Suprapubic skin (tissue), 4 donors: Measurements from ENCODE around the gene ANKEF1. TPM values are rescaled to one million over a fixed set of nuclear protein-coding genes. Genes with fewer than 3 reads are reported as not detected.

Experiments
- DNase-seq, 2 donors: peaks; one replicate each; pipeline ENCODE4 v3.0.0-alpha.2; 2019; ENCODE audit warnings: low spot score in 2 of 2
- H3K27ac ChIP-seq: fragments of 200-600 bp; sonication (generic); one replicate; pipeline ENCODE4 v1.5.1; 2019
- H3K27me3 ChIP-seq: fragments of 200-600 bp; sonication (generic); one replicate; pipeline ENCODE4 v1.5.1; 2019
- H3K36me3 ChIP-seq: fragments of 200-600 bp; sonication (generic); one replicate; pipeline ENCODE4 v1.5.1; 2019
- H3K4me1 ChIP-seq: fragments of 200-600 bp; sonication (generic); one replicate; pipeline ENCODE4 v1.5.1; 2019
- H3K4me3 ChIP-seq: fragments of 200-600 bp; sonication (generic); one replicate; pipeline ENCODE4 v1.5.1; 2019; ENCODE audit warnings: mild to moderate bottlenecking
- H3K9me3 ChIP-seq: fragments of 200-600 bp; sonication (generic); one replicate; pipeline ENCODE4 v1.5.1; 2019
- EP300 ChIP-seq: sonication (generic); formaldehyde crosslinking; IDR thresholded peaks from one replicate; pipeline ENCODE4 v1.6.1; 2017; ENCODE audit warnings: antibody characterized with exemption
- POLR2A ChIP-seq, 2 donors: fragments of 450-650 bp; IDR thresholded peaks; one replicate each; pipeline ENCODE4 v1.6.1; 2017; ENCODE audit warnings: antibody characterized with exemption in 2 of 2, mild to moderate bottlenecking in 2 of 2, moderate library complexity in 2 of 2
- POLR2AphosphoS5 ChIP-seq, 3 donors: sonication (generic); formaldehyde crosslinking; IDR thresholded peaks; one replicate each; pipeline ENCODE4 v1.6.1; 2017; ENCODE audit warnings: antibody characterized with exemption in 3 of 3
- WGBS: methylation state at CpG from one replicate; pipeline ENCODE4 v1.1.5; 2018; 5-methylcytosine and 5-hydroxymethylcytosine counted together
- total RNA-seq, 4 donors: library from RNA; depleted of rRNA; stranded (reverse); fragments of >200 nt; gene quantifications; one replicate each; pipeline ENCODE4 v1.1.0, GENCODE V29; 2016
- TF ChIP-seq, protein P1 (sequence below), 2 donors: fragments of 200-600 bp in 1 of 2; fragments of 450-650 bp in 1 of 2; sonication (generic) in 1 of 2; IDR thresholded peaks; one replicate each; pipeline ENCODE4 v1.5.1; 2016 to 2019; ENCODE audit warnings: antibody characterized with exemption in 2 of 2, mild to moderate bottlenecking in 1 of 2, moderate library complexity in 1 of 2

ANKEF1 gene
- total RNA-seq, 4 donors from 2014 or later = 3.7 to 11.0 (median 4.6) TPM

DNA sequence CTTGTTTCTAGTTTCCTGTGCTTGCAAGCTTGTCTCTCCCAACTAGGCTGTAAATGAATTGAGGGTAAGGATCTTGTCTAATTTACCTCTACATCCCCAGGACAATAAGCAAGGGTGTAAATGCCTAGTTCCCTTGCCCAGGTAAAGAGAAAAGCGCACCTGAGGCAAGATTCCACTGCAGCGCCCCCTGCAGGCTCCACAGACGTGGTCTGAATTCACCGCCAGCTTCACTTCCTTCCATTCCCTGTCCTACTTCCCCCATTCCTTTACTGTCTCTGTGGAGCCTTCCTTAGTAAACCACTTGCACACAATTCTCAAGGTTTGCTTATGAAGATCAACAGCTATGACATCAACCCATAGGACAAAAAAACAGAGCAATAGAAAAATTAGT, 42.3 kb downstream of the ANKEF1 start:
- H3K27me3 ChIP-seq = no peaks in the 10 kb centered on the region
- WGBS = 48% methylated on average over 4 of the region's 4 CpGs
- DNase-seq = no peak
- peak overlapping the region; percentile 21 for H3K27ac ChIP-seq
- no peaks in the 10 kb centered on the region for H3K9me3 ChIP-seq
- no peaks in the 10 kb centered on the region for H3K36me3 ChIP-seq
- peaks cover 62% of the 10 kb centered on the region for H3K4me1 ChIP-seq
- TF ChIP-seq POLR2A (IDR thresholded peaks at IDR 0.05) = no peak
- no peak for TF ChIP-seq POLR2AphosphoS5 (IDR thresholded peaks at IDR 0.05)
- TF ChIP-seq, protein P1, sequence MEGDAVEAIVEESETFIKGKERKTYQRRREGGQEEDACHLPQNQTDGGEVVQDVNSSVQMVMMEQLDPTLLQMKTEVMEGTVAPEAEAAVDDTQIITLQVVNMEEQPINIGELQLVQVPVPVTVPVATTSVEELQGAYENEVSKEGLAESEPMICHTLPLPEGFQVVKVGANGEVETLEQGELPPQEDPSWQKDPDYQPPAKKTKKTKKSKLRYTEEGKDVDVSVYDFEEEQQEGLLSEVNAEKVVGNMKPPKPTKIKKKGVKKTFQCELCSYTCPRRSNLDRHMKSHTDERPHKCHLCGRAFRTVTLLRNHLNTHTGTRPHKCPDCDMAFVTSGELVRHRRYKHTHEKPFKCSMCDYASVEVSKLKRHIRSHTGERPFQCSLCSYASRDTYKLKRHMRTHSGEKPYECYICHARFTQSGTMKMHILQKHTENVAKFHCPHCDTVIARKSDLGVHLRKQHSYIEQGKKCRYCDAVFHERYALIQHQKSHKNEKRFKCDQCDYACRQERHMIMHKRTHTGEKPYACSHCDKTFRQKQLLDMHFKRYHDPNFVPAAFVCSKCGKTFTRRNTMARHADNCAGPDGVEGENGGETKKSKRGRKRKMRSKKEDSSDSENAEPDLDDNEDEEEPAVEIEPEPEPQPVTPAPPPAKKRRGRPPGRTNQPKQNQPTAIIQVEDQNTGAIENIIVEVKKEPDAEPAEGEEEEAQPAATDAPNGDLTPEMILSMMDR (IDR thresholded peaks at IDR 0.05) = peak in 1 of 2 donors; percentile 14
- no peak for TF ChIP-seq EP300
- no peak overlapping the region for H3K4me3 ChIP-seq

DNA sequence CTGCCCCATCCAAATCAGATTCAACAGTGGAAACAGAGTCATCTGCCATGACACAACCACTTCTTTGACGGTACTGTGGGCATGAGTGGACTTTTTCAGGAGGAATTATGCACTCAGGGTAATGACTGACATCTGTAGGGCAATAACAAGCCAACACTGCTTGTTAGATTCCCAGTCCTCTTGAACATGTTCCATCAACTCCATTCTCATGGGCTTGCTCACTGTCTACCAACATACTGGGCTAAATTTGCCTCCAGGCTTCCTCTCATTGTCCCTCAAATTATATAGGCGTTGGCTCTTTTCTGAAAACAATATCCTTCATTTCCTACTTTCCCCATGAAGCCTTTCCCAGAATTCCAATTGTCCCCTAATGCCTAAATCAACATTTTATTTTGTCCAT, 43.1 kb downstream of the ANKEF1 start:
- no peak for DNase-seq
- H3K9me3 ChIP-seq = no peaks in the 10 kb centered on the region
- no peaks in the 10 kb centered on the region for H3K36me3 ChIP-seq
- TF ChIP-seq POLR2AphosphoS5 (IDR thresholded peaks at IDR 0.05) (no peak), EP300 (no peak), POLR2A (IDR thresholded peaks at IDR 0.05) (no peak)
- TF ChIP-seq, protein P1 (IDR thresholded peaks at IDR 0.05) = no peak
- peak overlapping the region; percentile 21 for H3K27ac ChIP-seq
- WGBS = 34% methylated on average over 2 of the region's 2 CpGs
- H3K4me3 ChIP-seq = no peak overlapping the region
- peaks cover 62% of the 10 kb centered on the region for H3K4me1 ChIP-seq
- no peaks in the 10 kb centered on the region for H3K27me3 ChIP-seq

DNA sequence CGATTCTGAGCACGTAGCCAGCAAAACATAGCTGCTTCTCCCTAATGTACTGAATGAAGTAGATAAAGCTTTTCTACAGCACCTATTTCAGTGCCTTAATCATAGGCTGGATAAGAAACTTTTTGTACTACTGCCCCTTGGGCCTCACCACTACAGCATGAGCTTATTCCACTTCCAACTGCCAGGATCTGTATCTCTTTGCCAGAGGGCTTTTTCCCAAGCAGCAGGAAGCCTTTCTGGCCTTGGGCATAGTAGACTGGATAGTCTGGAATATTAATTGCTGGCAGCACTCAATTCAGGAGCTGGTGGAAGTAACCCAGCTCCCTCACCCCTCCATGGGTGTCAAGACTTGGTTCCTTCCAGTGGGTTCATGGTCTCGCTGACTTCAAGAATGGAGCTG, 43.6 kb downstream of the ANKEF1 start:
- Histone ChIP-seq H3K27me3 (no peaks in the 10 kb centered on the region), H3K4me3 (no peak overlapping the region), H3K36me3 (no peaks in the 10 kb centered on the region), H3K9me3 (no peaks in the 10 kb centered on the region), H3K27ac (peak overlapping the region; percentile 21), H3K4me1 (peaks cover 62% of the 10 kb centered on the region)
- TF ChIP-seq POLR2AphosphoS5 (IDR thresholded peaks at IDR 0.05) (no peak), POLR2A (IDR thresholded peaks at IDR 0.05) (no peak), EP300 (no peak)
- TF ChIP-seq, protein P1 (IDR thresholded peaks at IDR 0.05) = no peak
- no peak for DNase-seq
- WGBS = 78% methylated on average over 3 of the region's 3 CpGs

DNA sequence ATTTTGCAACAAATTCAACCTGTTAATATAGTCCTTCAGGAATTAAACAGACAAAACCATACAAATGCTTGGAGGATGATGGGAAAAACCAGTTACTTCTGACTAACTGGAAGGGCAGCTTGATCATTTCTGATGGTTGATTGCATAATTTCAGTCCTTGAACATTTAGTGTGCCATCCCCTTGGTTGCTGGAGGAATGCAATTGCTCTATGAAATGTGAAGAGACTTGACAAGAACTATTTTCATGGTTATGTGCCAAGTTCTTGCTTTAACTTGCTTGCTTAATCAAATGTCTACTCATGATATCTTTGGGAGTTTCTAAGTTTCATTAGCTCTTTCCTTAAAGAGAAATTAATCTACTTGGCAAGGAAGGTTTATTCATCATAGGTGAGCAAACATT, 45.2 kb downstream of the ANKEF1 start:
- Histone ChIP-seq H3K9me3 (no peaks in the 10 kb centered on the region), H3K4me3 (no peak overlapping the region), H3K36me3 (no peaks in the 10 kb centered on the region), H3K27ac (peak overlapping the region; percentile 20), H3K4me1 (peaks cover 52% of the 10 kb centered on the region), H3K27me3 (no peaks in the 10 kb centered on the region)
- TF ChIP-seq EP300 (no peak), POLR2AphosphoS5 (IDR thresholded peaks at IDR 0.05) (peak in 2 of 3 donors; percentile 23 to 74), POLR2A (IDR thresholded peaks at IDR 0.05) (no peak)
- DNase-seq = no peak

DNA sequence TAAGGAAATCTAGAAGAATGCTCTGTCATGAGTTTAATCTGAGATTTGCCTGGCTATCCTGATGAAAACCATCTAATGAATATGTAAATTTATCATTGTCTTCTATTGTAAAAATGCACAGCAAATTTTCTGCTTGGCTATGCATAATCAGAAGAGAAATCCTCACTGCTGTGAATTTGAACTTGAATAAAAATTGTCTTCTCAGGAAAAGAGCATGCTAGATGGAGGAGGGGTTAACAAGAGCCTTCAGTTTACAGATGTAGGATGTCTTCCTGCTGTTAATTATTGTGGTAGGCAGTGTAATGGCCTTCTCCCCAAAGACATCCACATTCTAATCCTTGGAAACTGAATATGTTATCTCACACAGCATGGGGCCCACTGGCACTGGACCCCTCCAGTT, 45.8 kb downstream of the ANKEF1 start:
- Histone ChIP-seq H3K4me3 (no peak overlapping the region), H3K9me3 (no peaks in the 10 kb centered on the region), H3K27ac (peak overlapping the region; percentile 20), H3K4me1 (peaks cover 46% of the 10 kb centered on the region), H3K36me3 (no peaks in the 10 kb centered on the region), H3K27me3 (no peaks in the 10 kb centered on the region)
- no peak for TF ChIP-seq POLR2A (IDR thresholded peaks at IDR 0.05)
- no peak for TF ChIP-seq EP300
- TF ChIP-seq, protein P1 (IDR thresholded peaks at IDR 0.05) = no peak
- no peak for TF ChIP-seq POLR2AphosphoS5 (IDR thresholded peaks at IDR 0.05)
- DNase-seq = no peak
